ENCODE data around the gene NSG2. TPM values are rescaled to one million over a fixed set of nuclear protein-coding genes. Genes with fewer than 3 reads are reported as not detected.

The NSG2 gene
- total RNA-seq, 1 experiment from 2014 or later = not detected

DNA sequence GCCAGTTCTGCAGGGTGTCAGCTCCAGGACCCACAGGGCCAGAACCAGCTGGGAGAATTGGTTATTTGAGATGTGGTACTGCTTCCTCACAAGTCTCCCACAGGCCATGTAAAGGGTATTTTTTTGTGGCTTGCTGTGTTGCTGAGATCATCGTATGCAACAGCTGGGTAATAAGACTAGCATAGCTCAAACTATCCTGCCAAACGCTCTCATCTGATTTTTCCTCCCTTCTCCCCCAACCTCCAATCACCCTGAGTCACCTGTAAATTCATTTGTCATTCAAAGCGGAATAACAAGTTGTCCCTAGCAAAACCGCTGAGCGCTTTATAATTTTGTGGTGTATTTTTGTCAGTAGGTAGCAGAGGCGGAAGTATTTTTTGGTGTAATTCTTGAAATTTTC is 63.2 kb downstream of the NSG2 start:
- H2BK120ac ChIP-seq (ENCODE audit: low read depth, low read length, poor library complexity, severe bottlenecking) = no peak overlapping the region
- H4K20me1 ChIP-seq (ENCODE audit: control insufficient read depth, insufficient read depth, insufficient read length) = no peaks in the 10 kb centered on the region
- H4K8ac ChIP-seq (replicated peaks; ENCODE audit: insufficient read length, low read depth, low read length) = no peak overlapping the region
- no peak overlapping the region for H2AFZ ChIP-seq (ENCODE audit: low read length)
- no peaks in the 10 kb centered on the region for H3K79me2 ChIP-seq (ENCODE audit: insufficient read depth, low read length)
- TF ChIP-seq, protein P1, sequence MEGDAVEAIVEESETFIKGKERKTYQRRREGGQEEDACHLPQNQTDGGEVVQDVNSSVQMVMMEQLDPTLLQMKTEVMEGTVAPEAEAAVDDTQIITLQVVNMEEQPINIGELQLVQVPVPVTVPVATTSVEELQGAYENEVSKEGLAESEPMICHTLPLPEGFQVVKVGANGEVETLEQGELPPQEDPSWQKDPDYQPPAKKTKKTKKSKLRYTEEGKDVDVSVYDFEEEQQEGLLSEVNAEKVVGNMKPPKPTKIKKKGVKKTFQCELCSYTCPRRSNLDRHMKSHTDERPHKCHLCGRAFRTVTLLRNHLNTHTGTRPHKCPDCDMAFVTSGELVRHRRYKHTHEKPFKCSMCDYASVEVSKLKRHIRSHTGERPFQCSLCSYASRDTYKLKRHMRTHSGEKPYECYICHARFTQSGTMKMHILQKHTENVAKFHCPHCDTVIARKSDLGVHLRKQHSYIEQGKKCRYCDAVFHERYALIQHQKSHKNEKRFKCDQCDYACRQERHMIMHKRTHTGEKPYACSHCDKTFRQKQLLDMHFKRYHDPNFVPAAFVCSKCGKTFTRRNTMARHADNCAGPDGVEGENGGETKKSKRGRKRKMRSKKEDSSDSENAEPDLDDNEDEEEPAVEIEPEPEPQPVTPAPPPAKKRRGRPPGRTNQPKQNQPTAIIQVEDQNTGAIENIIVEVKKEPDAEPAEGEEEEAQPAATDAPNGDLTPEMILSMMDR (conservative IDR thresholded peaks at IDR 0.05) = no peak
- no peak overlapping the region for H3K18ac ChIP-seq (ENCODE audit: insufficient read length, low read depth, low read length)
- Mint-ChIP-seq H3K27me3 (ENCODE audit: low read depth) (peaks cover 2% of the 10 kb centered on the region; the same call in 1 of the 2 replicates), H3K9me3 (no peaks in the 10 kb centered on the region), H3K4me3 (no peak overlapping the region; a peak in 1 of 5 replicates), H3K27ac (no peak overlapping the region), H3K4me1 (peaks cover 18 to 25% of the 10 kb centered on the region in 2 experiments), H3K36me3 (ENCODE audit: insufficient read depth in 1 of 3, low read depth in 3 of 3) (no peaks in the 10 kb centered on the region)
- H3K14ac ChIP-seq (ENCODE audit: insufficient read depth, low read length) = no peak overlapping the region
- no peaks in the 10 kb centered on the region for H3K23me2 ChIP-seq (ENCODE audit: insufficient read length, low read depth, low read length, poor library complexity, severe bottlenecking)
- no peak for DNase-seq
- no peak overlapping the region for H3K23ac ChIP-seq (ENCODE audit: insufficient read length, low read depth, low read length)
- no peak overlapping the region for H3K4ac ChIP-seq (ENCODE audit: low read depth, low read length)
- no peak overlapping the region for H4K5ac ChIP-seq (ENCODE audit: insufficient read length, low read depth, low read length)
- H3K9me3 ChIP-seq (ENCODE audit: control insufficient read depth, low read depth, low read length) = no peaks in the 10 kb centered on the region
- no peak overlapping the region for H2BK12ac ChIP-seq (ENCODE audit: insufficient read length, low read depth, low read length)
- no peak overlapping the region for H3K4me2 ChIP-seq (ENCODE audit: insufficient read depth, insufficient read length, low read length)
- H3T11ph ChIP-seq (ENCODE audit: low read length) = no peak overlapping the region
- no peak overlapping the region for H2BK20ac ChIP-seq (ENCODE audit: low read depth, low read length, poor library complexity, severe bottlenecking)
- H3K27ac ChIP-seq (ENCODE audit: insufficient read length, low read depth, low read length) = no peak overlapping the region
- no peaks in the 10 kb centered on the region; the same call in 1 of the 2 replicates for H3K4me1 ChIP-seq (ENCODE audit: insufficient read depth, low read length)
- H3K27me3 ChIP-seq (ENCODE audit: insufficient read depth, low read length) = no peaks in the 10 kb centered on the region
- no peak overlapping the region for H3K56ac ChIP-seq (ENCODE audit: insufficient read length, low read depth, low read length)
- H2BK15ac ChIP-seq (ENCODE audit: low read depth, low read length) = no peak overlapping the region
- H2AK5ac ChIP-seq (ENCODE audit: insufficient read length, low read length) = no peak overlapping the region
- H4K91ac ChIP-seq (ENCODE audit: insufficient read length, low read depth, low read length) = no peak overlapping the region
- no peaks in the 10 kb centered on the region for H3K79me1 ChIP-seq (ENCODE audit: insufficient read depth, low read depth, low read length, poor library complexity, severe bottlenecking)
- WGBS (ENCODE audit: extremely low coverage, insufficient read length, low lambda C conversion rate) = no CpG with 5 or more reads among the region's 6 CpGs
- no peak overlapping the region for H2BK5ac ChIP-seq (ENCODE audit: insufficient read length, low read length)
- H3K9ac ChIP-seq (ENCODE audit: extremely low read depth, insufficient read length, low read length) = no peak overlapping the region
